ENCODE results near the gene CYP2F1.
"Not testable (repeated sequence)": the region's sequence is repeated elsewhere in the genome, so short reads cannot be mapped to it uniquely, and the experiment has no call there.

CYP2F1 gene

GRCh38 chr19:41111750-41112295 is 2.4 kb upstream of the CYP2F1 start:
- no peak overlapping the region for H3K4me3 ChIP-seq (ENCODE audit: low read length)
- no peaks in the 10 kb centered on the region for H3K9me3 ChIP-seq (ENCODE audit: low read length)
- H3K27me3 ChIP-seq (ENCODE audit: insufficient read depth, low read length) = peaks cover 3% of the 10 kb centered on the region
- no peak overlapping the region for H2AFZ ChIP-seq (ENCODE audit: low read depth, low read length)
- H3K4me1 ChIP-seq (ENCODE audit: insufficient read depth, low read length) = no peaks in the 10 kb centered on the region
- no peaks in the 10 kb centered on the region for H3K36me3 ChIP-seq (ENCODE audit: insufficient read depth, low read length)

DNA sequence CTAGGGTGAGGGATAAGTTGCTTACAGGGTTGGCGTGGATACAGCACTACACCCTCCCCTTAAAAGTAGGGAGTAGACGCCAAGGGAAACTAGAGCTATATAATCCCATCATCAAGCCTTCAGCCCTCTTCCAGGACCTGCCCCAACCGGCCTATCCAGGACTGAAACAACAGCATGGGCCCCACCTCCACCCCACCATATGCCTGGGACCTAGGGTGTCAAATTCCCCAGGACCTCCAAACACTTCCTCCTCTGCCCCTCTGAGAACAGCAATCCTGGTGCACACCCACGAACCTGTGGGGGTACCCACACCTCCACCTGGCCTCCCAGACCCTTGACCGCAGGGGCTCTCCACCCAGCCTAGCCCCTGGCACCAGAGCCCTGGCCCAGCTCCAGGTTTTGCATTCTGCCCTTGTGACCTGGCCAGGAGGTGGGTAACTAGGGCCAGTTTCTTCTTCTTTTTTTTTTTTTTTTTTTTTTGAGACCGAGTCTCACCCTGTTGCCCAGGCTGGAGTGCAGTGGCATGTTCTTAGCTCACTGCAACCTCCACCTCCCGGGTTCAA is 1.4 kb upstream of the CYP2F1 start:
- Histone ChIP-seq H3K36me3 (ENCODE audit: insufficient read depth, low read length) (no peaks in the 10 kb centered on the region), H3K27me3 (ENCODE audit: insufficient read depth, low read length) (peaks cover 3% of the 10 kb centered on the region), H3K4me1 (ENCODE audit: insufficient read depth, low read length) (no peaks in the 10 kb centered on the region), H3K9me3 (ENCODE audit: low read length) (no peaks in the 10 kb centered on the region), H3K4me3 (ENCODE audit: low read length) (no peak overlapping the region), H2AFZ (ENCODE audit: low read depth, low read length) (no peak overlapping the region)

DNA sequence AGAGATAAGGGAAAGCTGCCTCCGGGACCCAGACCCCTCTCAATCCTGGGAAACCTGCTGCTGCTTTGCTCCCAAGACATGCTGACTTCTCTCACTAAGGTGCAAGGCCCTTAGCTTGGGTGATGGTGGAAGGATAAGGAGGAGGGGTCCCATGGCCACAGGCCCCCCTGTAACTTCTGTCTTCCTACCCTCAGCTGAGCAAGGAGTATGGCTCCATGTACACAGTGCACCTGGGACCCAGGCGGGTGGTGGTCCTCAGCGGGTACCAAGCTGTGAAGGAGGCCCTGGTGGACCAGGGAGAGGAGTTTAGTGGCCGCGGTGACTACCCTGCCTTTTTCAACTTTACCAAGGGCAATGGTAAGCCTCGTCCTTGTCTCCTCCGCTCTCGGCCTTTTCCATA is 2.0 kb downstream of the CYP2F1 start:
- no peak overlapping the region for H3K4me3 ChIP-seq (ENCODE audit: low read length)
- H2AFZ ChIP-seq (ENCODE audit: low read depth, low read length) = no peak overlapping the region
- H3K36me3 ChIP-seq (ENCODE audit: insufficient read depth, low read length) = no peaks in the 10 kb centered on the region
- no peaks in the 10 kb centered on the region for H3K9me3 ChIP-seq (ENCODE audit: low read length)
- peaks cover 3% of the 10 kb centered on the region for H3K27me3 ChIP-seq (ENCODE audit: insufficient read depth, low read length)
- no peaks in the 10 kb centered on the region for H3K4me1 ChIP-seq (ENCODE audit: insufficient read depth, low read length)

DNA sequence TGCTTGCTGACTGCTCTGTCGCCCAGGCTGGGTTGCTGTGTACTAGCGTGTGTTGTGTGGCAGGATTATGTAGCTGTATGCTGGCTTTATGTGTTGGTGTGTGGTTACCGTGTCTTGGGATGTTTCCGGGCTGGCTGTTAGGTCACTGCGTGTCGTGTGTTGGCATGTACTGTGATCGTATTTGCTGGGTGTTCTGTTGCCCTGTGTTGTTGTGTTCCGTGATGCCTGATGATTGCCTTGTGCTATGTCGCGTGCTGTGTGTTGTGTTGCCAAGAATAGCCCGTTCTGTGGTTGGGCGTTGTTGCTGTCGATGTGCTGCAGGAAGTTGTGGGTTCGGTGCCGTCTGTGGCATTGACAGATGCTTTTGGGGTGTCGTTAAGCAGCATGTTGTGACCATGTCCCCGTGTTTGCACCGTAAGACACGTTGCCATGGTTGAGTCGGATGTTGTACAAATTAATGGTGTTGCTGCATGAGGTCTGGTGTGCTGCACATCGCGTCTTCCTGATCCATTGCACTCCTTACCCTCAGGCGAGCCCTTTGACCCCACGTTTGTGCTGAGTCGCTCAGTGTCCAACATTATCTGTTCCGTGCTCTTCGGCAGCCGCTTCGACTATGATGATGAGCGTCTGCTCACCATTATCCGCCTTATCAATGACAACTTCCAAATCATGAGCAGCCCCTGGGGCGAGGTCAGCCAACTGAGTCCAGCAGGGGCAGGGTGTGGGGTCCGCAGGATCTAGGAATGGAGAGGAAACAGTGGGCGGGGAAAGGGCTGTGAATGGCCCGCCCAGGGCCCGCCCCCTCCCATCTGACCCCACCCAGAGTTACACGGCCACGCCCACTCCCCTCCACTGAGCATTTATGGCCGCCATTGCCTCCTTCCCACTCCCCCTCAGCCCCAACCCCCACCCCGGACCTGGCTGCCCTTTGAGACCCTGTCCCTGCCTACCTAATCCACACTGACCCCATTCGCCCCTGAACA is 7.0 kb downstream of the CYP2F1 start:
- not testable (repeated sequence) for H3K4me3 ChIP-seq (ENCODE audit: low read length); H3K27me3 ChIP-seq (ENCODE audit: insufficient read depth, low read length)

DNA sequence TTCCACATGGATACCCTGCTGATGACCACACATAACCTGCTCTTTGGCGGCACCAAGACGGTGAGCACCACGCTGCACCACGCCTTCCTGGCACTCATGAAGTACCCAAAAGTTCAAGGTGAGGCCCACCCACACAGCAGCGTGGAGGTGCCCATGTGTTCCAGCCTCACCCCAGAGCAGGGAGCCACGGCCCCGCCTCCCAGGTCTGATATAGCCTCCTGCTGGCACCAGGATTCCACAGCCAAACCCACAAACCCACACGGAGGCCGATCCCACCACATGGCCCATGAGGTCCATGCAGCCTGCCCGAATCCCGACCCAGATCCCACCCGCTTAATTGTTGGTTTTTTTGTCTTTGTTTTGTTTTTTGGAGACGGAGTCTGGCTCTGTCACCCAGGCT is 8.6 kb downstream of the CYP2F1 start:
- not testable (repeated sequence) for H3K9me3 ChIP-seq (ENCODE audit: low read length); H2AFZ ChIP-seq (ENCODE audit: low read depth, low read length); H3K4me1 ChIP-seq (ENCODE audit: insufficient read depth, low read length); H3K27me3 ChIP-seq (ENCODE audit: insufficient read depth, low read length); H3K36me3 ChIP-seq (ENCODE audit: insufficient read depth, low read length); H3K4me3 ChIP-seq (ENCODE audit: low read length)

More for the DNA sequence above, 7.0 kb downstream of the CYP2F1 start:
- H2AFZ ChIP-seq (ENCODE audit: low read depth, low read length); H3K36me3 ChIP-seq (ENCODE audit: insufficient read depth, low read length); H3K4me1 ChIP-seq (ENCODE audit: insufficient read depth, low read length); H3K9me3 ChIP-seq (ENCODE audit: low read length): not testable (repeated sequence)

DNA sequence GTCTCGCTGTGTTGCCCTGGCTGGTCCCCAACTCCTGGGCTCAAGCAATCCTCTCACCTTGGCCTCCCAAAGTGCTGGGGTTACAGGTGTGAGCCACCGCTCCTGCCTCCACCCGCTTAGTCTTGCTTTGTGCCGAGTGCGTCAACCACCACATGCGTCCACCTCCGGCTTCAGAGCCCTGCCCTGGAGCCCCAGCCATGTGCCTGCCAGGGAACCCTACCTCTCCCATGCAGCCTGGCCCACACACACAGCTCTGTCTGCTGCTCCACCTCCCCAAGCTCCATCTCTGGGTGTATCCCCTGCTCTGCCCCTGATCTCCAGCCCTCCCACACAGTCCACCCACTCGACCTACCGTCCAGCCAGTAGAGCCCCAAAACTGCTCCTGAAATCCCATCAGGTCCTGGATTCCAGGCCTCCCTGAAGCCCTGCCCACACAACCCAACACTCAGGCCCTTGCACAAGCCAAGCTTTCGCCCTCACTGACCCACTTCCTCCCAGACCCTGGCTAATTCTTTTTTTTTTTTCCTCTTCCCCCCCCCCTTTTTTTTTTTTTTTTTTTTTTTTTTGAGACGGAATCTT is 9.6 kb downstream of the CYP2F1 start:
- H3K4me1 ChIP-seq (ENCODE audit: insufficient read depth, low read length) = peaks cover 2% of the 10 kb centered on the region
- H3K4me3 ChIP-seq (ENCODE audit: low read length) = no peak overlapping the region
- H3K36me3 ChIP-seq (ENCODE audit: insufficient read depth, low read length) = no peaks in the 10 kb centered on the region
- H3K9me3 ChIP-seq (ENCODE audit: low read length) = no peaks in the 10 kb centered on the region
- H2AFZ ChIP-seq (ENCODE audit: low read depth, low read length) = no peak overlapping the region
- H3K27me3 ChIP-seq (ENCODE audit: insufficient read depth, low read length) = peaks cover 3% of the 10 kb centered on the region

DNA sequence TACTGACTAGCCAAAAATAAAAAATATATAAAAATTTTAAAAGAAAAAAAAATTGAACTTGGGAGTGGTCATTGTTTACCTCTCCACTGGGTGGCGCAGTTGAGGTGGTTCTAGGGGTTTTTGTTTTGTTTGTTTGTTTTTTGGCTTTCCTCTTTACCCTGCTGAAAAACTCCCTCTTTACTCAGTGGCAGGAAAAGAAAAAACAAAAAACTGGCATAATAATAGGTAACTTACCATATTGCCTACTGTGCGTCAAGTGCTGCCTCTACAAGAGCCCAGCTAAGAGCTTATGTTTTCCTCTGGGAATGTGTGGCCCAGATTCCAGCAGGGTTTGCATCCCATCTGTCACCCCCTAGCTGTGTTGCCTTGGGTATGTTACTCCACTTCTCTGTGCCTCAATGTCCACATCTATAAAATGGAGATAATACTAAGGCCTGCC is 12.6 kb downstream of the CYP2F1 start:
- H3K4me1 ChIP-seq (ENCODE audit: insufficient read depth, low read length); H3K4me3 ChIP-seq (ENCODE audit: low read length); H3K9me3 ChIP-seq (ENCODE audit: low read length); H3K36me3 ChIP-seq (ENCODE audit: insufficient read depth, low read length); H2AFZ ChIP-seq (ENCODE audit: low read depth, low read length): not testable (repeated sequence)
- H3K27me3 ChIP-seq (ENCODE audit: insufficient read depth, low read length) = peaks cover 10% of the 10 kb centered on the region

- not testable (repeated sequence) for H3K36me3 ChIP-seq (ENCODE audit: insufficient read depth, low read length); H3K4me3 ChIP-seq (ENCODE audit: low read length); H3K4me1 ChIP-seq (ENCODE audit: insufficient read depth, low read length); H2AFZ ChIP-seq (ENCODE audit: low read depth, low read length); H3K9me3 ChIP-seq (ENCODE audit: low read length)
- peaks cover 10% of the 10 kb centered on the region for H3K27me3 ChIP-seq (ENCODE audit: insufficient read depth, low read length)
Measured at GRCh38 chr19:41127362-41127761, 13.1 kb downstream of the CYP2F1 start.

- H3K36me3 ChIP-seq (ENCODE audit: insufficient read depth, low read length); H2AFZ ChIP-seq (ENCODE audit: low read depth, low read length); H3K4me1 ChIP-seq (ENCODE audit: insufficient read depth, low read length); H3K9me3 ChIP-seq (ENCODE audit: low read length); H3K4me3 ChIP-seq (ENCODE audit: low read length): not testable (repeated sequence)
- H3K27me3 ChIP-seq (ENCODE audit: insufficient read depth, low read length) = peaks cover 14% of the 10 kb centered on the region
Measured at GRCh38 chr19:41127801-41128300, 13.6 kb downstream of the CYP2F1 start.

GRCh38 chr19:41128692-41129091 is 14.5 kb downstream of the CYP2F1 start:
- H3K9me3 ChIP-seq (ENCODE audit: low read length) = no peaks in the 10 kb centered on the region
- H3K4me3 ChIP-seq (ENCODE audit: low read length) = no peak overlapping the region

GRCh38 chr19:41131186-41131585 is 17.0 kb downstream of the CYP2F1 start:
- peaks cover 2% of the 10 kb centered on the region for H3K4me1 ChIP-seq (ENCODE audit: insufficient read depth, low read length)
- no peak overlapping the region for H2AFZ ChIP-seq (ENCODE audit: low read depth, low read length)
- H3K4me3 ChIP-seq (ENCODE audit: low read length) = no peak overlapping the region
- peaks cover 15% of the 10 kb centered on the region for H3K27me3 ChIP-seq (ENCODE audit: insufficient read depth, low read length)
- no peaks in the 10 kb centered on the region for H3K36me3 ChIP-seq (ENCODE audit: insufficient read depth, low read length)
- H3K9me3 ChIP-seq (ENCODE audit: low read length) = no peaks in the 10 kb centered on the region

More at GRCh38 chr19:41128692-41129091, 14.5 kb downstream of the CYP2F1 start:
- Histone ChIP-seq H2AFZ (ENCODE audit: low read depth, low read length) (no peak overlapping the region), H3K36me3 (ENCODE audit: insufficient read depth, low read length) (no peaks in the 10 kb centered on the region), H3K4me1 (ENCODE audit: insufficient read depth, low read length) (peaks cover 2% of the 10 kb centered on the region), H3K27me3 (ENCODE audit: insufficient read depth, low read length) (peaks cover 14% of the 10 kb centered on the region)

DNA sequence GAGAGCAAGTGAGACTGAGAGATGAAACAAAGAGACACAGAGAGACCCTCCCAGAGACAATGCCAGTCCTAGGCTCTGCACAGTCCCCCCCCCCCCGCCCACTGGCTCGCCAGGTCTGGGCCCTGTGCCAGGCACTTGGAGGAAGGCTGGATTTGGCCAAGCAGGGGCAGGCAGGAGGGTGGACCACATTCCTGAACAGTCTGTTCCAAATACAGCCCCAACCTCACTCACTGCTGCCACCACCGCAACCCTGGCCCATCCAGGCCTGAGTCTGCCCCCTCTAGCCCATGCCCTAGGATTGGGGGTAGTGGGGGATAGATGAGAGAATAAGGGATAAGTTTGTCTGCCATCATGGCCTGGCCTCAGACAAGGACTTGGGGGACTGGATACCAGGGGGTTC is 19.0 kb downstream of the CYP2F1 start:
- Histone ChIP-seq H3K27me3 (ENCODE audit: insufficient read depth, low read length) (peaks cover 22% of the 10 kb centered on the region), H3K36me3 (ENCODE audit: insufficient read depth, low read length) (no peaks in the 10 kb centered on the region), H3K4me1 (ENCODE audit: insufficient read depth, low read length) (no peaks in the 10 kb centered on the region)

GRCh38 chr19:41134616-41135015 is 20.4 kb downstream of the CYP2F1 start:
- no peak overlapping the region for H2AFZ ChIP-seq (ENCODE audit: low read depth, low read length)
- peaks cover 18% of the 10 kb centered on the region for H3K27me3 ChIP-seq (ENCODE audit: insufficient read depth, low read length)
- no peaks in the 10 kb centered on the region for H3K4me1 ChIP-seq (ENCODE audit: insufficient read depth, low read length)
- H3K9me3 ChIP-seq (ENCODE audit: low read length) = peaks cover 5% of the 10 kb centered on the region
- H3K36me3 ChIP-seq (ENCODE audit: insufficient read depth, low read length) = no peaks in the 10 kb centered on the region
- H3K4me3 ChIP-seq (ENCODE audit: low read length) = no peak overlapping the region

More for the DNA sequence above, 19.0 kb downstream of the CYP2F1 start:
- Histone ChIP-seq H2AFZ (ENCODE audit: low read depth, low read length) (no peak overlapping the region), H3K9me3 (ENCODE audit: low read length) (peaks cover 5% of the 10 kb centered on the region), H3K4me3 (ENCODE audit: low read length) (no peak overlapping the region)

All from neuron (in vitro differentiated cells).